GM18502 (cell line): ENCODE results near the gene NDOR1.

ENCODE experiments used
- ATAC-seq: cut with Tn5 transposase; IDR thresholded peaks from one replicate; pipeline ENCODE4 v1.9.1; 2021; ENCODE audit warnings: mild to moderate bottlenecking; ENCODE audit not compliant: unreplicated experiment, poor library complexity

NDOR1 gene

GRCh38 chr9:137180491-137180890, 25.0 kb upstream of the NDOR1 start:
- no peak for ATAC-seq

- ATAC-seq, result no peak
Observed at GRCh38 chr9:137181680-137182079, 23.8 kb upstream of the NDOR1 start.

GRCh38 chr9:137182836-137183235, 22.7 kb upstream of the NDOR1 start:
- no peak for ATAC-seq

- ATAC-seq, result no peak
Observed at GRCh38 chr9:137183980-137184595, 21.4 kb upstream of the NDOR1 start.

GRCh38 chr9:137184881-137185660, 20.4 kb upstream of the NDOR1 start:
- no peak for ATAC-seq

- ATAC-seq, result no peak
Observed at GRCh38 chr9:137185921-137186320, 19.6 kb upstream of the NDOR1 start.

GRCh38 chr9:137186385-137186784, 19.1 kb upstream of the NDOR1 start:
- ATAC-seq, result no peak

- ATAC-seq, result no peak
Observed at GRCh38 chr9:137187386-137187785, 18.1 kb upstream of the NDOR1 start.

- no peak for ATAC-seq
Observed at GRCh38 chr9:137188086-137188489, 17.4 kb upstream of the NDOR1 start.

- ATAC-seq, result peak; percentile 74
Observed at GRCh38 chr9:137188490-137189296, 16.8 kb upstream of the NDOR1 start, which contains the start of the genes ANAPC2 and SSNA1. TSS of gene ANAPC2 (minus strand) at chr9:137188560. CDS start at chr9:137188532, 28 bp downstream. TSS of gene SSNA1 (plus strand) at chr9:137188676. CDS start at chr9:137188727, 51 bp downstream.

- ATAC-seq, result no peak
Observed at GRCh38 chr9:137189297-137190295, 15.9 kb upstream of the NDOR1 start.

GRCh38 chr9:137190315-137190856, 15.1 kb upstream of the NDOR1 start:
- ATAC-seq, result no peak

GRCh38 chr9:137191245-137191644, 14.3 kb upstream of the NDOR1 start:
- ATAC-seq, result no peak

- no peak for ATAC-seq
Observed at GRCh38 chr9:137191691-137192447, 13.6 kb upstream of the NDOR1 start.

GRCh38 chr9:137192448-137192780, 13.1 kb upstream of the NDOR1 start:
- ATAC-seq, result no peak

GRCh38 chr9:137192859-137193258, 12.6 kb upstream of the NDOR1 start:
- no peak for ATAC-seq

GRCh38 chr9:137193771-137194170, 11.7 kb upstream of the NDOR1 start:
- ATAC-seq, result no peak

- ATAC-seq, result no peak
Observed at GRCh38 chr9:137194388-137194787, 11.1 kb upstream of the NDOR1 start.

- ATAC-seq, result no peak
Observed at GRCh38 chr9:137194909-137195308, 10.6 kb upstream of the NDOR1 start.
